CD4-positive, CD25-positive, alpha-beta regulatory T cell (primary cell): Measurements from ENCODE around the gene PEPD. TPM values are rescaled to one million over a fixed set of nuclear protein-coding genes. Genes with fewer than 3 reads are reported as not detected.

Experiments used
- ATAC-seq, 2 donors: fragments of 150-1000 bp; cut with Tn5 transposase; one replicate each; pipeline ENCODE4 v1.10.0; 2021; ENCODE audit warnings: low read depth in 2 of 2, moderate number of reproducible peaks in 2 of 2, moderate library complexity in 1 of 2
- DNase-seq, 3 donors: peaks; one replicate each; pipeline versions ENCODE4 v3.0.0 to v3.0.0-alpha.2; 2012 to 2022; ENCODE audit warnings: mixed read lengths in 1 of 3
- H3K27ac ChIP-seq: one replicate; pipeline ENCODE4 v1.7.0; 2013; ENCODE audit warnings: mild to moderate bottlenecking, low read length; ENCODE audit not compliant: insufficient read depth, poor library complexity, severe bottlenecking
- H3K27me3 ChIP-seq: one replicate; pipeline ENCODE4 v1.7.0; 2013; ENCODE audit warnings: low read length; ENCODE audit not compliant: control insufficient read depth, insufficient read depth
- H3K36me3 ChIP-seq: one replicate; pipeline ENCODE4 v1.7.0; 2013; ENCODE audit warnings: mild to moderate bottlenecking, low read length, moderate library complexity; ENCODE audit not compliant: control insufficient read depth, insufficient read depth
- H3K4me1 ChIP-seq: 2 replicates; pipeline ENCODE4 v1.7.0; 2013; ENCODE audit warnings: mild to moderate bottlenecking, low read length; ENCODE audit not compliant: insufficient read depth, control insufficient read depth, poor library complexity, severe bottlenecking
- H3K4me3 ChIP-seq: one replicate; pipeline ENCODE4 v1.7.0; 2013; ENCODE audit warnings: low read depth, mild to moderate bottlenecking, low read length, moderate library complexity
- H3K9me3 ChIP-seq, 2 experiments: 1 replicate in 1 of 2; 2 replicates in 1 of 2; pipeline ENCODE4 v1.7.0; 2013; ENCODE audit warnings: low read length in 2 of 2, mild to moderate bottlenecking in 1 of 2, moderate library complexity in 1 of 2; ENCODE audit not compliant: control insufficient read depth in 2 of 2
- H3K27ac Mint-ChIP-seq, 3 donors: one replicate each; pipeline ENCODE4 v1.8.0; 2020 to 2022; ENCODE audit warnings: mild to moderate bottlenecking in 3 of 3, mixed read lengths in 3 of 3, moderate library complexity in 2 of 3
- H3K27me3 Mint-ChIP-seq: one replicate; pipeline ENCODE4 v1.8.0; 2022; ENCODE audit warnings: mild to moderate bottlenecking, mixed read lengths
- H3K36me3 Mint-ChIP-seq: one replicate; pipeline ENCODE4 v1.8.0; 2020; ENCODE audit warnings: mixed read lengths
- H3K4me1 Mint-ChIP-seq, 4 donors: one replicate each; pipeline ENCODE4 v1.8.0; 2020 to 2022; ENCODE audit warnings: mixed read lengths in 4 of 4, mild to moderate bottlenecking in 1 of 4
- H3K4me3 Mint-ChIP-seq, 4 donors: one replicate each; pipeline ENCODE4 v1.8.0; 2020 to 2022; ENCODE audit warnings: mild to moderate bottlenecking in 4 of 4, mixed read lengths in 4 of 4, moderate library complexity in 3 of 4
- H3K9me3 Mint-ChIP-seq, 7 donors: one replicate each; pipeline ENCODE4 v1.8.0; 2020 to 2022; ENCODE audit warnings: mixed read lengths in 7 of 7, mild to moderate bottlenecking in 3 of 7, moderate library complexity in 2 of 7
- polyA plus RNA-seq, 4 donors: library from polyadenylated mRNA; unstranded; fragments of 300-500 nt; fragmentation: Illumina TruSeq; gene quantifications; one replicate each; pipeline ENCODE4 v1.2.3, GENCODE V29; 2021
- total RNA-seq: library from RNA; stranded (reverse); gene quantifications from one replicate; pipeline ENCODE4 v1.2.3, GENCODE V29; 2022

Gene PEPD
- total and polyA plus RNA-seq, 5 donors from 2014 or later = 36.8 to 141 (median 109) TPM

DNA sequence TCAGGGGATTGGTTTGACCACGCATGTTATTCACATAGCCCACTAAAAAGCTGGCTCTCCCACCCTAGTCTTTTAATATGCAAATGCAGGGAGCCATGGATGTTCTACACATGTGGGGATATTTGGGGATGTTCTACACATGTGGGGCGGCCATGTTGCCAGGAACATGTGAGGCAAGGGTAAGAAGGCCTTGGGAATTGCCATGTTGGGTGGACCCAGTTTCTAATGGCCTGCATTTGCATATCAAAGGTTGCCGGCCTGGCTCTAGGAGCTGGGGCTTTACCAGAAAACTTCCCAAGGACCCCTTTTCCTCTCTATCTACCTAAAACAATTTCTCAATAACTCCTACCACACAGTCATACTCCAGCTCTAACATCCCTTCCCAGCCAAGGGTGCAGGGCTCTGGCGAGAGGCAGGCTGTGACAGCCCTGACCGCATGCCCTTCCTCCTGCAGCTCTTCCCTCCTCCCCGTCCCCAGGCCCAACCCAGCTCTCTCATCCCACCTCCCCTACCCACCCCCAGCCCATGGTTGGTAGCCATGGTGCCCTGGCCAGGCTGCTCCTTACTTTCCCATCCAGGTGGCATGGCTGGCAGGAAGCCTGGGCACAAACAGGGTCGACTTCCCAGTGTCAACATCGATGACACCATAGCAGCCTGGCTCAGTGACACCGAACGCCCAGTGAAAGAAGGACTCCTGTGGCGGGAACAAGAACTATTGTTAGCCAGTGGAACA is 11.0 kb downstream of the PEPD start:
- Mint-ChIP-seq H3K4me3 (no peak overlapping the region), H3K4me1 (peaks cover 0 to 23% (median 4%) of the 10 kb centered on the region in 4 donors), H3K36me3 (peaks cover 12% of the 10 kb centered on the region), H3K9me3 (no peaks in the 10 kb centered on the region), H3K27me3 (no peaks in the 10 kb centered on the region), H3K27ac (no peak overlapping the region)
- no peaks in the 10 kb centered on the region for H3K27me3 ChIP-seq
- no peak overlapping the region for H3K27ac ChIP-seq
- DNase-seq (no peak), ATAC-seq (no peak)
- no peaks in the 10 kb centered on the region for H3K36me3 ChIP-seq
- H3K9me3 ChIP-seq = no peaks in the 10 kb centered on the region
- H3K4me1 ChIP-seq = peaks cover 9% of the 10 kb centered on the region
- no peak overlapping the region for H3K4me3 ChIP-seq

DNA sequence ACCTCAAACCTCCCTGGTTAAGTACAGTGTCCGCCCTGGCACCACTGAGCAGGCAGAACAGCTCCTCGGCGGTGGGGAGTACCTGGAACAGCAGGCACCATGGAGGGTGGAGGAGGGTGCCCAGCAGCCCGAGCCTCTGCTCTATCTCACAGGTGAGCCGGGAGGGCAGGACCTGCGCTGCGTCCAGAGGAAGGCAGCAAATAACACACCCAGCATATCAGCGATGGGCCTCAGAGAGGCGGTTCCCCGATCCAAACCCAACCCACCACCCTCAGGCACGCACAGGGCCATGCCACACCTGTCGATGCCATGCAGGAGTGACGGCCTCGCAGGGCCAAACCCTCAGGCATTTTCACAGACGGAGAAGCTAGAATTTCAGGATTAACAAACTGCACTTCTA is 11.8 kb downstream of the PEPD start:
- Histone ChIP-seq H3K4me1 (peaks cover under 1% of the 10 kb centered on the region), H3K4me3 (no peak overlapping the region)
- no peak overlapping the region for H3K27ac Mint-ChIP-seq

DNA sequence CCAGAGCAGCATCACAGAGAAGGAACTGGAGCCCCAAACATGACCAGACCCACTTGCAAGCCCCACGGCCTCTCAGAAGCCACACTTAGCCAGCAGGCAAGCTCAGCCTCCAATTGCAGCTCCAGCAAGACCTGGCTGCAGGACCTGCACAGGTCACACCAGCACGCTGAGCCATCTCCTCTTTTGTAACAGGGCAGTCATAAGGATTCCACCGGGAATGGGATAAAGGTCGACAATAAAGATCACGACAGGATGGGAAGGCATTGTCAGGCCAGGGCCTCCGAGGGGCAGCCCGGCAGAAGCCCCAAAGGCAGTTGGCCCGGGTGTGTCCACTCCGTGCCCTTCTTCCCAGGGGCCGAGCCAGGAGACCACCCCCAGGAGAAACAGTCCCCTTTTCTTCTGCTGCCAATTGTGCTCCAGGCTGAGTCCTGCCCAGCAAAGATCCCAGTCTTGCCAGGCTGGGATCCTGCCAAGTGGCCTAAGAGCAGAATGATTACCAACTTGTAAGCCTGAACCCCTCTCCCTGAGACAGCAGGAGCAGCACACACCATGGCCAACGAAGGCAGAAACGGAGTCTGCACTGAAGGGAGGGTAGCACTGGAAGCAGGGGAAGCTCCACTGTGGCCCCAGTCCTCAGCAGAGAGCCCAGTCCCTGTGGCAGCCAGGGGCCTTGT is 12.5 kb downstream of the PEPD start:
- no peak overlapping the region for H3K4me3 ChIP-seq
- H3K27ac Mint-ChIP-seq = no peak overlapping the region
- H3K36me3 ChIP-seq = no peaks in the 10 kb centered on the region
- H3K4me1 ChIP-seq = no peaks in the 10 kb centered on the region
- peaks cover 14% of the 10 kb centered on the region for H3K36me3 Mint-ChIP-seq
- no peak overlapping the region for H3K27ac ChIP-seq
- H3K27me3 Mint-ChIP-seq = no peaks in the 10 kb centered on the region
- no peaks in the 10 kb centered on the region for H3K9me3 Mint-ChIP-seq
- no peak overlapping the region for H3K4me3 Mint-ChIP-seq
- no peak for DNase-seq
- H3K27me3 ChIP-seq = no peaks in the 10 kb centered on the region
- peaks cover 0 to 9% (median 4%) of the 10 kb centered on the region in 4 donors for H3K4me1 Mint-ChIP-seq
- ATAC-seq = no peak
- H3K9me3 ChIP-seq = no peaks in the 10 kb centered on the region

More for the DNA sequence above, 11.8 kb downstream of the PEPD start:
- DNase-seq = no peak
- no peaks in the 10 kb centered on the region for H3K36me3 ChIP-seq
- no peak overlapping the region for H3K27ac ChIP-seq
- no peaks in the 10 kb centered on the region for H3K9me3 ChIP-seq
- peaks cover 14% of the 10 kb centered on the region for H3K36me3 Mint-ChIP-seq
- H3K4me3 Mint-ChIP-seq = no peak overlapping the region
- no peak for ATAC-seq
- peaks cover 0 to 14% (median 4%) of the 10 kb centered on the region in 4 donors for H3K4me1 Mint-ChIP-seq
- no peaks in the 10 kb centered on the region for H3K9me3 Mint-ChIP-seq
- no peaks in the 10 kb centered on the region for H3K27me3 Mint-ChIP-seq
- no peaks in the 10 kb centered on the region for H3K27me3 ChIP-seq

DNA sequence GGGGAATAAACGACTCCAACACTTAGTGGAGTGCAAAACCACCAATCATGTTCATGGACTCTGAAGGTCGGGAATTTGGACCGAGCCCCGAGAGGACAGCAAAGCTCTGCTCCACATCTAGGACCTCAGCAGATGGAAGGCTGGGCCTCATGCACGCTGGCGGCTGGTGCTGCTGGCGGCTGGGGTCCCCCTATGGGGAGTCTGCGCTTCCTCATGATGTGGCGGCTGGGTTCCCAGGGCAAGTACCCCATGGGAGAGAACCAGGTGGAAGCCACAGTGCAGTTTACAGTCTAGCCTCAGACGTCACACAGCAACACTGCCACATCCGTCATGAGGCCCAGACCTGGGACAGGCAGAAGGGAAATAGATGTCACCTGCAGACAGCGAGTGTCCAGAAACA is 13.2 kb downstream of the PEPD start:
- Mint-ChIP-seq H3K27me3 (no peaks in the 10 kb centered on the region), H3K9me3 (no peaks in the 10 kb centered on the region), H3K4me1 (peaks cover 0 to 11% (median 4%) of the 10 kb centered on the region in 4 donors), H3K27ac (no peak overlapping the region), H3K4me3 (no peak overlapping the region), H3K36me3 (peaks cover 14% of the 10 kb centered on the region)
- H3K27me3 ChIP-seq = no peaks in the 10 kb centered on the region
- DNase-seq (no peak), ATAC-seq (no peak)
- no peaks in the 10 kb centered on the region for H3K9me3 ChIP-seq
- H3K27ac ChIP-seq = no peak overlapping the region
- no peaks in the 10 kb centered on the region for H3K4me1 ChIP-seq
- H3K4me3 ChIP-seq = no peak overlapping the region
- no peaks in the 10 kb centered on the region for H3K36me3 ChIP-seq

DNA sequence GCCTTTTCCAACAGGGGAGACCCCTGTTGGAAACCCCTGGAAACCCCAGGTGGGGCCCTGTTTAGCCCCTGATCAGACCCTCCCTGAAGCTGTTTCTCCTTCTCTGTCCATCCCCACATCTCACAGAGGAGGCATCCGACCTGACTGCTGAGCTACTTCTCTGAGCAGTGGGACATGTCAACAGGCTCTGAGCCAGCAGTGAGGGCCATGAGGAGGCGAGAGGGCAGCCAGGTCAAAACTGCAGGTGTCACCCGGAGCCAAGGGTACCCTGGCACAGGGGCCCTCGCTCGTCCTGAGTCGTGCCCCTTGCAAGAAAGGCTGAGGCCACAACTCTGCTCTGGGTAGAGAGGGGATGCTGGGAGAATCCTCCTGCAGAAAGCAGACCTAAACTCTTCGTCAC is 13.6 kb downstream of the PEPD start:
- no peaks in the 10 kb centered on the region for H3K9me3 ChIP-seq
- H3K4me1 Mint-ChIP-seq = peaks cover 0 to 8% (median 4%) of the 10 kb centered on the region in 4 donors
- DNase-seq (no peak), ATAC-seq (no peak)
- H3K36me3 ChIP-seq = no peaks in the 10 kb centered on the region
- H3K4me1 ChIP-seq = no peaks in the 10 kb centered on the region
- peaks cover 17% of the 10 kb centered on the region for H3K36me3 Mint-ChIP-seq
- H3K4me3 ChIP-seq = no peak overlapping the region
- H3K27ac ChIP-seq = no peak overlapping the region
- no peaks in the 10 kb centered on the region for H3K9me3 Mint-ChIP-seq
- H3K4me3 Mint-ChIP-seq = no peak overlapping the region
- H3K27me3 Mint-ChIP-seq = no peaks in the 10 kb centered on the region
- no peak overlapping the region for H3K27ac Mint-ChIP-seq
- H3K27me3 ChIP-seq = no peaks in the 10 kb centered on the region

DNA sequence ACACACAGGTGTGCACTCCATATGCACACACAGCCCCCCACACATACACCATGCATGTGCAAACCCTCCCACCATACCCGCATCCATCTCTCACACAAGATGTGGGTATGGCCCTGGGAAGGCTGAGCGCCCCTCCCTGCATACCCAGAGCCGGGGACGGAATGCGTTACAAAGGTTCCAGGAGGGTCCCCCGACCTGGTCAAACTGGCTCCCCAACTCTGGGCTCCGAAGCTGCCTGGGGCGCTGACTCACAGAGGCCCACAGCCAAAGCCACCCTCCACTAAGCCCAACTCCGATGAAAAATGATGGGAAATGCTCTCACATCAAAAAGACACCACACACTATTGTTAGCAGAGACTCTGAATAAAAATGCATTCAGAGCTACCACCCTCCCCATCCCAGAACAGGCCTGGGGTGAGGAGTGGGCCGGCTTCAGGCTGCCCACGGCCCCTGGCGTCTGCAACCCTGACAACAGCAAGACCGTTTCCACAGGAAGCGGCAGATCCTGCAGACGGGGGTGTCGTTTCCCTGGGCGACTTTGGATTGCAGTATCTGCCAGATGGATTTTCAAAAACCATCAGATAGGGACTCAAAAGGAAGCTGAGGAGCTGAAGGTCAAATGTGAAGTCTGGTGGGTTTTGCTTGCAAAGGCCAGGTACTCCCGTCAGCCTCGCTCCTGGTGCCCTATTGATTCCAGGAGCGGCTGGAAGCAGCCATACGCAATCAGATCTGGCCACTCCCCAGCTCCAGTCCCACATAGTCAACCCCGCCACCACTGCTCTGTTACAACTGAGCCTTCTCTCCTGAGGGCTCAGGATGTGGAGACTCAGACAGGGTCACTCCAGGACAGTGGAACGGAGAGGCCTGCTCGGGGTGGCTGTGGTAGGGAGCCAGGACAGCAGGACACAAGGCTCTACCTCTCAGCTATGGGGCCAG is 14.3 kb downstream of the PEPD start:
- no peaks in the 10 kb centered on the region for H3K36me3 ChIP-seq
- Mint-ChIP-seq H3K4me3 (no peak overlapping the region), H3K9me3 (no peaks in the 10 kb centered on the region), H3K27me3 (no peaks in the 10 kb centered on the region), H3K4me1 (peaks cover 0 to 8% (median 4%) of the 10 kb centered on the region in 4 donors), H3K36me3 (peaks cover 17% of the 10 kb centered on the region), H3K27ac (no peak overlapping the region)
- H3K4me1 ChIP-seq = no peaks in the 10 kb centered on the region
- ATAC-seq (no peak), DNase-seq (no peak)
- no peaks in the 10 kb centered on the region for H3K9me3 ChIP-seq
- H3K27ac ChIP-seq = no peak overlapping the region
- H3K4me3 ChIP-seq = no peak overlapping the region
- no peaks in the 10 kb centered on the region for H3K27me3 ChIP-seq

DNA sequence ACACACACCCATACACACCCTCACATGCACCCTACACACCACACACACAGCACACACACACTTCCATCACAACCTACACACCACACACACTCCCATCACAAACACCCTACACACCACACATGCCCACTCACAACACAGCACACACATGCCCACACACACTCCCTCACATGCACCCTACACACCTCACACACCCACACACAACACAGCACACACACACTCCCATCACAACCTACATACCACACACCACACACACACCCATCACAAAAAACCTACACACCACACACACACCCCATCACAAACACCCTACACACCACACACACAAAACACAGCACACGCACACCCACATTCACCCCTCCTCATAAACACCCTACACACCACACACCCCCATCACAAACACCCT is 15.1 kb downstream of the PEPD start:
- Mint-ChIP-seq H3K4me1 (peaks cover 0 to 8% (median 4%) of the 10 kb centered on the region in 4 donors), H3K27me3 (no peaks in the 10 kb centered on the region), H3K4me3 (peak overlapping the region in 1 of 4 donors; percentile 28), H3K27ac (no peak overlapping the region), H3K36me3 (peaks cover 16% of the 10 kb centered on the region), H3K9me3 (no peaks in the 10 kb centered on the region)
- Histone ChIP-seq H3K4me3 (no peak overlapping the region), H3K27ac (no peak overlapping the region), H3K9me3 (no peaks in the 10 kb centered on the region), H3K4me1 (no peaks in the 10 kb centered on the region), H3K27me3 (no peaks in the 10 kb centered on the region), H3K36me3 (no peaks in the 10 kb centered on the region)
- ATAC-seq (no peak), DNase-seq (no peak)
